K562 (cell line): ENCODE measurements around the gene GTF3C1. TPM values are rescaled to one million over a fixed set of nuclear protein-coding genes. Genes with fewer than 3 reads are reported as not detected.

ENCODE experiments used
- CLOCK ChIP-seq: fragments of 250-450 bp; sonication (Bioruptor Pico); IDR thresholded peaks from 2 replicates; pipeline ENCODE4 v1.4.0; 2020; ENCODE audit warnings: mild to moderate bottlenecking, moderate library complexity, borderline replicate concordance
- ETV1 ChIP-seq: fragments of 450-650 bp; conservative IDR thresholded peaks from 2 replicates; pipeline ENCODE4 v1.6.1; 2016; ENCODE audit warnings: missing genetic modification characterization, control low read depth, low read depth, missing compliant biosample characterization
- FOXK2 ChIP-seq, 2 experiments: fragments of 450-650 bp; IDR thresholded peaks in 1 of 2; conservative IDR thresholded peaks in 1 of 2; 2 replicates each; pipeline ENCODE4 v1.6.1; 2016; ENCODE audit warnings: low read depth in 2 of 2, mild to moderate bottlenecking in 1 of 2
- HLTF ChIP-seq: fragments of 450-650 bp; IDR thresholded peaks from 2 replicates; pipeline ENCODE4 v1.6.1; 2016
- NR1H2 ChIP-seq: sonication (generic); formaldehyde crosslinking; IDR thresholded peaks from 2 replicates; pipeline ENCODE4 v1.4.0; 2020; ENCODE audit warnings: mild to moderate bottlenecking, missing genetic modification reagents
- PPARD ChIP-seq: fragments of 250-450 bp; sonication (Bioruptor Pico); IDR thresholded peaks from 2 replicates; pipeline ENCODE4 v1.8.0; 2022; ENCODE audit warnings: inconsistent platforms, mild to moderate bottlenecking, moderate library complexity
- RB1 ChIP-seq: fragments of 450-650 bp; IDR thresholded peaks from 2 replicates; pipeline ENCODE4 v1.6.1; 2017; ENCODE audit warnings: low read depth, mild to moderate bottlenecking
- RHOXF2B ChIP-seq: fragments of 250-450 bp; sonication (Bioruptor Pico); conservative IDR thresholded peaks from 2 replicates; pipeline ENCODE4 v1.5.1; 2021
- SLC30A9 ChIP-seq: fragments of 250-450 bp; sonication (Bioruptor Pico); IDR thresholded peaks from 2 replicates; pipeline ENCODE4 v1.8.0; 2022; ENCODE audit warnings: mild to moderate bottlenecking, moderate library complexity
- TBL1XR1 ChIP-seq, 2 experiments: IDR thresholded peaks; 2 replicates each; pipeline ENCODE4 v1.6.1; 2012; ENCODE audit warnings: improper control_type of control experiment in 2 of 2, low read length in 2 of 2, mild to moderate bottlenecking in 1 of 2
- TCF3 ChIP-seq: sonication (generic); formaldehyde crosslinking; IDR thresholded peaks from 2 replicates; pipeline ENCODE4 v1.4.0; 2020; ENCODE audit warnings: mild to moderate bottlenecking, missing genetic modification reagents
- ZFX ChIP-seq: sonication (generic); formaldehyde crosslinking; IDR thresholded peaks from 2 replicates; pipeline ENCODE4 v1.8.0; 2022; ENCODE audit warnings: mild to moderate bottlenecking, missing genetic modification reagents, moderate library complexity
- ZNF140 ChIP-seq: fragments of 250-450 bp; sonication (Bioruptor Pico); IDR thresholded peaks from 2 replicates; pipeline ENCODE4 v1.8.0; 2021; ENCODE audit warnings: moderate library complexity, mild to moderate bottlenecking, inconsistent platforms
- ZNF76 ChIP-seq: fragments of 250-450 bp; sonication (Bioruptor Pico); IDR thresholded peaks from 2 replicates; pipeline ENCODE4 v1.4.0; 2020; ENCODE audit warnings: mild to moderate bottlenecking, moderate library complexity, borderline replicate concordance
- polyA plus RNA-seq, 8 experiments: library from polyadenylated mRNA; depleted of rRNA in 4 of 8; stranded (reverse) in 5 of 8; unstranded in 3 of 8; fragments of >200 nt; fragmentation: Nextera tagmentation in 2 of 8; fragmentation: Illumina TruSeq in 1 of 8; extraction: Ambion mirVana in 2 of 8; extraction: Trizol in 1 of 8; gene quantifications; 2 replicates each; pipeline versions ENCODE4 v1.2.1 to v1.2.3, GENCODE V29; 2011 to 2014; ENCODE audit warnings: inconsistent platforms in 1 of 8, missing spikeins in 1 of 8
- total RNA-seq, 7 experiments: library from RNA; depleted of rRNA in 6 of 7; stranded (reverse); fragments of >200 nt in 6 of 7; fragmentation: Illumina TruSeq in 2 of 7; extraction: Trizol in 2 of 7; gene quantifications; 2 replicates each; pipeline versions ENCODE4 v1.2.1 to v1.2.3, GENCODE V29; 2011 to 2021; ENCODE audit warnings: low replicate concordance in 1 of 7
- TF ChIP-seq, protein P1 (sequence below): sonication (generic); formaldehyde crosslinking; IDR thresholded peaks from 2 replicates; pipeline ENCODE4 v1.8.0; 2022; ENCODE audit warnings: mild to moderate bottlenecking, missing genetic modification reagents
- TF ChIP-seq, protein P2 (sequence below): sonication (generic); formaldehyde crosslinking; IDR thresholded peaks from 2 replicates; pipeline ENCODE4 v1.5.0; 2020; ENCODE audit warnings: missing genetic modification reagents
- TF ChIP-seq, protein P3 (sequence below): fragments of 450-650 bp; formaldehyde crosslinking; IDR thresholded peaks from 2 replicates; pipeline ENCODE4 v1.4.0; 2022; ENCODE audit warnings: missing genetic modification characterization

The GTF3C1 gene
- total and polyA plus RNA-seq, 9 of the 15 experiments (the other 6 are each of a cell fraction or from before 2014, with no cell fraction given): 0.72 to 63.6 (median 30.9) TPM

DNA sequence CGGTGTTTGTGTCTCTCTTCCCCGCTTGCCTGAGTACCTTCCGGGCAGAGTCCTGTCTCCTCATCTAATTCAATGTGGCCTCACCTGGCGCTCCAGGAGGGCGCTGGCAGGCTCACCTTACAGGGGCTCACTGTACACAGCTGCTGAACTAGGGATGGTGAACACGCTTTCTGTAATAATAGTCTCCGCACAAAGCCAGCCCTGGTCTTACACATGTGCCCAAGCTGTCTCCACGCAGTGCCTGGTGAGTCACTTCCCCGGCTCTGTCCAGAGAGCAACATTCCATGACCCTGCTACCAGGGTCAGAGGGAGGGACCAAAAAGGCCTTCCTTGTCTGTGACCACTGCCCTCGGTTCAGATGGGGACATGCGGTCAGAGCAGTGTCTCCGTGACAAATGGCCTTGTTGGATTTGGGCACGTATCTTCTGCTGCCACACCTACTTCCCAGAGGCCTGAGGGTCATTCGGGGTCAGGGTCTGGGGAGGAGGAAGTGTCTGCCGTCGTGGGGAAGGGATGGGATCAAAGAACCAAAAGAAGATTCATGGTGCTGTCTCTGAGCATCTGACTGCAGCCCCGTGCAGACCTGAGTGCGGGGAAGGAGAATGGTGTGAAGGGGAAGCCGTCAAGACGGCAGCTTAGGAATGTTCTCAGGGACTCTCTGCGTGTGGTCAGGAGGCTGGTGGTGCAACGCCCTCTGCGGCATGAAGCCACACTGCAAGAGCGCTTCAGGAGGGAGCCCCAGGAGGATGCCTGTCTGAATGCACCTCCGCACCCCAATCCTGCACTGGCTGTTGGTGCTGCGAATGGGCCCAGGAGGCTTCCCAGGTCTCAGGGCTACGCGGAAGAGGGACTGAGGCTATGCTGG, 78.9 kb downstream of the GTF3C1 start (continued):
- TF ChIP-seq, protein P1, sequence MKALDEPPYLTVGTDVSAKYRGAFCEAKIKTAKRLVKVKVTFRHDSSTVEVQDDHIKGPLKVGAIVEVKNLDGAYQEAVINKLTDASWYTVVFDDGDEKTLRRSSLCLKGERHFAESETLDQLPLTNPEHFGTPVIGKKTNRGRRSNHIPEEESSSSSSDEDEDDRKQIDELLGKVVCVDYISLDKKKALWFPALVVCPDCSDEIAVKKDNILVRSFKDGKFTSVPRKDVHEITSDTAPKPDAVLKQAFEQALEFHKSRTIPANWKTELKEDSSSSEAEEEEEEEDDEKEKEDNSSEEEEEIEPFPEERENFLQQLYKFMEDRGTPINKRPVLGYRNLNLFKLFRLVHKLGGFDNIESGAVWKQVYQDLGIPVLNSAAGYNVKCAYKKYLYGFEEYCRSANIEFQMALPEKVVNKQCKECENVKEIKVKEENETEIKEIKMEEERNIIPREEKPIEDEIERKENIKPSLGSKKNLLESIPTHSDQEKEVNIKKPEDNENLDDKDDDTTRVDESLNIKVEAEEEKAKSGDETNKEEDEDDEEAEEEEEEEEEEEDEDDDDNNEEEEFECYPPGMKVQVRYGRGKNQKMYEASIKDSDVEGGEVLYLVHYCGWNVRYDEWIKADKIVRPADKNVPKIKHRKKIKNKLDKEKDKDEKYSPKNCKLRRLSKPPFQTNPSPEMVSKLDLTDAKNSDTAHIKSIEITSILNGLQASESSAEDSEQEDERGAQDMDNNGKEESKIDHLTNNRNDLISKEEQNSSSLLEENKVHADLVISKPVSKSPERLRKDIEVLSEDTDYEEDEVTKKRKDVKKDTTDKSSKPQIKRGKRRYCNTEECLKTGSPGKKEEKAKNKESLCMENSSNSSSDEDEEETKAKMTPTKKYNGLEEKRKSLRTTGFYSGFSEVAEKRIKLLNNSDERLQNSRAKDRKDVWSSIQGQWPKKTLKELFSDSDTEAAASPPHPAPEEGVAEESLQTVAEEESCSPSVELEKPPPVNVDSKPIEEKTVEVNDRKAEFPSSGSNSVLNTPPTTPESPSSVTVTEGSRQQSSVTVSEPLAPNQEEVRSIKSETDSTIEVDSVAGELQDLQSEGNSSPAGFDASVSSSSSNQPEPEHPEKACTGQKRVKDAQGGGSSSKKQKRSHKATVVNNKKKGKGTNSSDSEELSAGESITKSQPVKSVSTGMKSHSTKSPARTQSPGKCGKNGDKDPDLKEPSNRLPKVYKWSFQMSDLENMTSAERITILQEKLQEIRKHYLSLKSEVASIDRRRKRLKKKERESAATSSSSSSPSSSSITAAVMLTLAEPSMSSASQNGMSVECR: no peak; the same call in 1 of the 2 replicates
- TF ChIP-seq ETV1 (tag) (peak; percentile 36; the same call in 1 of the 2 replicates), HLTF (no peak), CLOCK (CRISPR knock-in tag) (no peak), RHOXF2B (CRISPR knock-in tag) (no peak), NR1H2 (no peak), ZNF140 (CRISPR knock-in tag) (no peak), ZFX (CRISPR knock-in tag) (no peak), ZNF76 (CRISPR knock-in tag) (no peak), PPARD (CRISPR knock-in tag) (no peak), SLC30A9 (no peak), RB1 (no peak), TCF3 (CRISPR knock-in tag) (peak; percentile 80), FOXK2 (conservative IDR thresholded peaks at IDR 0.05 in 1 of 2, IDR thresholded peaks at IDR 0.05 in 1 of 2; ENCODE audit: low read depth in 2 of 2) (peak in 1 of 2 experiments; percentile 25; a peak in 1 of 4 replicates), TBL1XR1 (IDR thresholded peaks at IDR 0.05; ENCODE audit: low read length in 2 of 2) (peak in 1 of 2 experiments; percentile 55; a peak in 1 of 4 replicates)
- TF ChIP-seq, protein P2, sequence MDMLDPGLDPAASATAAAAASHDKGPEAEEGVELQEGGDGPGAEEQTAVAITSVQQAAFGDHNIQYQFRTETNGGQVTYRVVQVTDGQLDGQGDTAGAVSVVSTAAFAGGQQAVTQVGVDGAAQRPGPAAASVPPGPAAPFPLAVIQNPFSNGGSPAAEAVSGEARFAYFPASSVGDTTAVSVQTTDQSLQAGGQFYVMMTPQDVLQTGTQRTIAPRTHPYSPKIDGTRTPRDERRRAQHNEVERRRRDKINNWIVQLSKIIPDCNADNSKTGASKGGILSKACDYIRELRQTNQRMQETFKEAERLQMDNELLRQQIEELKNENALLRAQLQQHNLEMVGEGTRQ (CRISPR knock-in tag): no peak
- TF ChIP-seq, protein P3, sequence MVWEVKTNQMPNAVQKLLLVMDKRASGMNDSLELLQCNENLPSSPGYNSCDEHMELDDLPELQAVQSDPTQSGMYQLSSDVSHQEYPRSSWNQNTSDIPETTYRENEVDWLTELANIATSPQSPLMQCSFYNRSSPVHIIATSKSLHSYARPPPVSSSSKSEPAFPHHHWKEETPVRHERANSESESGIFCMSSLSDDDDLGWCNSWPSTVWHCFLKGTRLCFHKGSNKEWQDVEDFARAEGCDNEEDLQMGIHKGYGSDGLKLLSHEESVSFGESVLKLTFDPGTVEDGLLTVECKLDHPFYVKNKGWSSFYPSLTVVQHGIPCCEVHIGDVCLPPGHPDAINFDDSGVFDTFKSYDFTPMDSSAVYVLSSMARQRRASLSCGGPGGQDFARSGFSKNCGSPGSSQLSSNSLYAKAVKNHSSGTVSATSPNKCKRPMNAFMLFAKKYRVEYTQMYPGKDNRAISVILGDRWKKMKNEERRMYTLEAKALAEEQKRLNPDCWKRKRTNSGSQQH: no peak
